Trophoblast cell (in vitro differentiated cells and primary cell): ENCODE measurements around the gene TOR1AIP2.

Experiments used
- DNase-seq, 2 donors: peaks; one replicate each; pipeline ENCODE4 v3.0.0-alpha.2; 2016
- H2AFZ ChIP-seq: 2 replicates; pipeline ENCODE4 v1.6.1; 2013; ENCODE audit warnings: low read length, moderate library complexity, mild to moderate bottlenecking; ENCODE audit not compliant: insufficient read depth, poor library complexity
- H2AK5ac ChIP-seq: 2 replicates; pipeline ENCODE4 v1.6.1; 2013; ENCODE audit warnings: mild to moderate bottlenecking, low read length
- H2BK120ac ChIP-seq: 2 replicates; pipeline ENCODE4 v1.6.1; 2013; ENCODE audit warnings: low read length, mild to moderate bottlenecking, moderate library complexity; ENCODE audit not compliant: insufficient read depth, poor library complexity
- H2BK12ac ChIP-seq: 2 replicates; pipeline ENCODE4 v1.6.1; 2013; ENCODE audit warnings: mild to moderate bottlenecking, low read length, moderate library complexity
- H2BK5ac ChIP-seq: 2 replicates; pipeline ENCODE4 v1.6.1; 2013; ENCODE audit warnings: low read length, low read depth, moderate library complexity, mild to moderate bottlenecking; ENCODE audit not compliant: poor library complexity
- H3K14ac ChIP-seq: 2 replicates; pipeline ENCODE4 v1.6.1; 2013; ENCODE audit warnings: mild to moderate bottlenecking, low read length
- H3K18ac ChIP-seq: 2 replicates; pipeline ENCODE4 v1.6.1; 2013; ENCODE audit warnings: mild to moderate bottlenecking, low read length
- H3K23ac ChIP-seq: 2 replicates; pipeline ENCODE4 v1.6.1; 2013; ENCODE audit warnings: low read length
- H3K27ac ChIP-seq: 2 replicates; pipeline ENCODE4 v1.5.1; 2013; ENCODE audit warnings: low read depth, mild to moderate bottlenecking, inconsistent platforms, low read length, moderate library complexity
- H3K27me3 ChIP-seq: 2 replicates; pipeline ENCODE4 v1.6.1; 2013; ENCODE audit warnings: inconsistent platforms, mild to moderate bottlenecking, low read length, moderate library complexity; ENCODE audit not compliant: insufficient read depth
- H3K36me3 ChIP-seq, 2 experiments: 1 replicate in 1 of 2; 2 replicates in 1 of 2; pipeline ENCODE4 v1.6.1; 2013; ENCODE audit warnings: low read length in 2 of 2, mild to moderate bottlenecking in 2 of 2, moderate library complexity in 1 of 2; ENCODE audit not compliant: insufficient read depth in 2 of 2, control insufficient read depth in 1 of 2
- H3K4ac ChIP-seq: 2 replicates; pipeline ENCODE4 v1.6.1; 2013; ENCODE audit warnings: low read depth, mild to moderate bottlenecking, low read length, moderate library complexity
- H3K4me1 ChIP-seq, 2 experiments: 1 replicate in 1 of 2; 2 replicates in 1 of 2; pipeline ENCODE4 v1.6.1; 2013; ENCODE audit warnings: low read length in 2 of 2, mild to moderate bottlenecking in 2 of 2, moderate library complexity in 1 of 2; ENCODE audit not compliant: insufficient read depth in 2 of 2, control insufficient read depth in 1 of 2
- H3K4me2 ChIP-seq: 2 replicates; pipeline ENCODE4 v1.6.1; 2013; ENCODE audit warnings: inconsistent platforms, mild to moderate bottlenecking, low read length, moderate library complexity
- H3K4me3 ChIP-seq: 2 replicates; pipeline ENCODE4 v1.5.1; 2013; ENCODE audit warnings: mild to moderate bottlenecking, low read depth, low read length, inconsistent platforms
- H3K79me1 ChIP-seq: one replicate; pipeline ENCODE4 v1.6.1; 2013; ENCODE audit warnings: low read length
- H3K79me2 ChIP-seq: 2 replicates; pipeline ENCODE4 v1.6.1; 2013; ENCODE audit warnings: low read length, mild to moderate bottlenecking; ENCODE audit not compliant: control insufficient read depth, insufficient read depth, poor library complexity
- H3K9ac ChIP-seq: 2 replicates; pipeline ENCODE4 v1.6.1; 2013; ENCODE audit warnings: mild to moderate bottlenecking, low read length
- H3K9me3 ChIP-seq: 2 replicates; pipeline ENCODE4 v1.6.1; 2013; ENCODE audit warnings: low read depth, mild to moderate bottlenecking, control low read depth, inconsistent platforms, low read length; ENCODE audit not compliant: insufficient read depth
- H4K12ac ChIP-seq: 2 replicates; pipeline ENCODE4 v1.6.1; 2013; ENCODE audit warnings: low read depth, mild to moderate bottlenecking, low read length, moderate library complexity
- H4K8ac ChIP-seq: 2 replicates; pipeline ENCODE4 v1.6.1; 2013; ENCODE audit warnings: low read depth, mild to moderate bottlenecking, low read length, moderate library complexity
- H4K91ac ChIP-seq: one replicate; pipeline ENCODE4 v1.6.1; 2013; ENCODE audit warnings: low read depth, mild to moderate bottlenecking, low read length, moderate library complexity
- WGBS: extraction: QIAGEN DNeasy Blood & Tissue Kit; methylation state at CpG from one replicate; pipeline ENCODE4 v1.1.7; 2013; ENCODE audit warnings: missing lambda C conversion rate; ENCODE audit not compliant: insufficient read length, insufficient coverage; ENCODE audit errors: extremely low coverage; 5-methylcytosine and 5-hydroxymethylcytosine counted together

The TOR1AIP2 gene

GRCh38 chr1:179873438-179873851 lies 4.2 kb downstream of the TOR1AIP2 start:
- peaks cover 5 to 11% of the 10 kb centered on the region in 2 experiments for H3K36me3 ChIP-seq
- H3K79me1 ChIP-seq, result peaks cover 2% of the 10 kb centered on the region
- H3K14ac ChIP-seq, result no peak overlapping the region
- peaks cover 0 to 3% of the 10 kb centered on the region in 2 experiments for H3K4me1 ChIP-seq
- H2BK120ac ChIP-seq, result no peak overlapping the region
- no peak overlapping the region for H4K8ac ChIP-seq
- H3K27me3 ChIP-seq, result no peaks in the 10 kb centered on the region
- no peak overlapping the region for H2BK12ac ChIP-seq
- H3K18ac ChIP-seq, result no peak overlapping the region
- H4K12ac ChIP-seq, result no peak overlapping the region
- no CpG with 5 or more reads among the region's 2 CpGs for WGBS
- H3K27ac ChIP-seq, result no peak overlapping the region
- H2BK5ac ChIP-seq, result no peak overlapping the region
- no peak overlapping the region for H3K4me3 ChIP-seq
- no peaks in the 10 kb centered on the region for H3K9me3 ChIP-seq
- no peak for DNase-seq
- no peak overlapping the region for H3K4me2 ChIP-seq
- no peak overlapping the region for H2AFZ ChIP-seq
- H3K79me2 ChIP-seq, result peaks cover 10% of the 10 kb centered on the region
- no peak overlapping the region for H3K9ac ChIP-seq
- H2AK5ac ChIP-seq, result no peak overlapping the region
- peak overlapping the region; percentile 75 for H3K4ac ChIP-seq
- no peak overlapping the region for H4K91ac ChIP-seq
- H3K23ac ChIP-seq, result no peak overlapping the region

DNA sequence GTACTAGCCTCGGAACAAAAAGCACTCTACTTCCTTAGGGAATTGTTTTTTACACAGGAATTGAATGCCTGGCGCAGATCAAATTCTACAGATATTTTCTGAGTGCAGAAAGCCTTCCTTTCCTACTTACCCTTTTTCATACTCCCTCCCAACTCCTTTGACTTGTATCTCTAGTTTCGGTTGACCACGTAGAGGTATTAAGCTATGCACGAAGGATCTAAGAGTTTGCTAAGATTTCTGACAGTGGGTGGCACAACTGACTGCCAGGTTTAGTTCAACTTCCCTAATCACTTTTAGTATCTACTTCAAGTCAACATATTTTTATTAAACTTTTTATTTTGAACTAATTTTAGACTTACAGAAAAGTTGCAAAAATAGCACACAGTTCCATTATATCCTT lies 5.0 kb downstream of the TOR1AIP2 start:
- Histone ChIP-seq H2AK5ac (no peak overlapping the region), H3K4me2 (no peak overlapping the region), H2BK5ac (no peak overlapping the region), H4K91ac (no peak overlapping the region), H3K79me1 (peaks cover 2% of the 10 kb centered on the region), H3K9ac (no peak overlapping the region), H3K79me2 (peaks cover 10% of the 10 kb centered on the region), H4K12ac (no peak overlapping the region), H3K4me3 (no peak overlapping the region), H3K27ac (no peak overlapping the region), H2AFZ (no peak overlapping the region), H2BK120ac (no peak overlapping the region), H3K27me3 (no peaks in the 10 kb centered on the region), H2BK12ac (no peak overlapping the region), H3K36me3 (peaks cover 5 to 11% of the 10 kb centered on the region in 2 experiments), H3K23ac (no peak overlapping the region), H3K18ac (no peak overlapping the region), H3K14ac (no peak overlapping the region), H4K8ac (no peak overlapping the region), H3K4ac (no peak overlapping the region), H3K9me3 (no peaks in the 10 kb centered on the region), H3K4me1 (no peaks in the 10 kb centered on the region)
- WGBS, result no CpG with 5 or more reads among the region's 5 CpGs
- peak in 1 of 2 donors; percentile 50 for DNase-seq

DNA sequence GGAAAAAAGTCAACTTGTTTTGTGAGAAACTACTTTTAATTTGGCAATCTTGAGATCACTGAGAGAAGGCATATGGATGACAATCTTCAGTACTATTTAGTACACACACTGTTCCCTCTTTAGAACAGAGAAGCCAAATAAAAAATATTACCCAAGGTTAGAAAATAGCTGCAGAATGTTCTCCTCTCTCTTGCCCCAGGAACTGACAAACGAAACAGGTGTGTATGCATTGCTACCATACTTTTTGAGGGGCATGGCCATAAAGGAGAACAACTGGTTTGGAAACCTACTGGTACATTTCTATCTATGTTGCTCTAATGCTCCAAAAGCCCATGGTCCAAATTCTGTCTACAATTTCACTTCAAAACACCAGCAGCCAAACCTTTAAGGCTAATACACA lies 5.7 kb downstream of the TOR1AIP2 start:
- Histone ChIP-seq H4K8ac (no peak overlapping the region), H3K23ac (no peak overlapping the region), H3K27ac (no peak overlapping the region), H2BK120ac (no peak overlapping the region), H2BK12ac (no peak overlapping the region), H3K9me3 (no peaks in the 10 kb centered on the region), H3K79me1 (no peaks in the 10 kb centered on the region), H3K4ac (peak overlapping the region; percentile 46), H2AFZ (no peak overlapping the region), H4K12ac (no peak overlapping the region), H3K36me3 (peaks cover 8 to 11% of the 10 kb centered on the region in 2 experiments), H3K18ac (no peak overlapping the region), H3K4me3 (no peak overlapping the region), H3K79me2 (peaks cover 6% of the 10 kb centered on the region), H2BK5ac (no peak overlapping the region), H3K9ac (no peak overlapping the region), H3K4me1 (no peaks in the 10 kb centered on the region), H4K91ac (no peak overlapping the region), H3K27me3 (no peaks in the 10 kb centered on the region), H2AK5ac (no peak overlapping the region), H3K14ac (no peak overlapping the region), H3K4me2 (no peak overlapping the region)
- WGBS, result no CpG with 5 or more reads among the region's 1 CpG
- peak; percentile 57 to 84 for DNase-seq

- peaks cover 12 to 15% of the 10 kb centered on the region in 2 experiments for H3K36me3 ChIP-seq
- H3K4me2 ChIP-seq, result no peak overlapping the region
- no peak overlapping the region for H4K91ac ChIP-seq
- H3K9ac ChIP-seq, result no peak overlapping the region
- H3K27me3 ChIP-seq, result no peaks in the 10 kb centered on the region
- H2AK5ac ChIP-seq, result no peak overlapping the region
- H3K27ac ChIP-seq, result no peak overlapping the region
- H3K79me1 ChIP-seq, result no peaks in the 10 kb centered on the region
- no peak overlapping the region for H2AFZ ChIP-seq
- no peak overlapping the region for H2BK120ac ChIP-seq
- no peak overlapping the region for H3K4ac ChIP-seq
- no peaks in the 10 kb centered on the region for H3K4me1 ChIP-seq
- no peak overlapping the region for H3K23ac ChIP-seq
- H3K18ac ChIP-seq, result no peak overlapping the region
- no CpG with 5 or more reads among the region's 1 CpG for WGBS
- DNase-seq, result no peak
- H4K8ac ChIP-seq, result no peak overlapping the region
- H4K12ac ChIP-seq, result no peak overlapping the region
- no peak overlapping the region for H2BK5ac ChIP-seq
- no peaks in the 10 kb centered on the region for H3K9me3 ChIP-seq
- H3K14ac ChIP-seq, result no peak overlapping the region
- no peak overlapping the region for H3K4me3 ChIP-seq
- peaks cover 6% of the 10 kb centered on the region for H3K79me2 ChIP-seq
- H2BK12ac ChIP-seq, result no peak overlapping the region
These were observed 6.7 kb downstream of the TOR1AIP2 start for GRCh38 chr1:179870870-179871269.
